Measurements from ENCODE around the gene PRDX4. TPM values are rescaled to one million over a fixed set of nuclear protein-coding genes. Genes with fewer than 3 reads are reported as not detected.

PRDX4 gene
- polyA plus RNA-seq: 10 to 100 TPM; 18.7 to 70.4 TPM

DNA sequence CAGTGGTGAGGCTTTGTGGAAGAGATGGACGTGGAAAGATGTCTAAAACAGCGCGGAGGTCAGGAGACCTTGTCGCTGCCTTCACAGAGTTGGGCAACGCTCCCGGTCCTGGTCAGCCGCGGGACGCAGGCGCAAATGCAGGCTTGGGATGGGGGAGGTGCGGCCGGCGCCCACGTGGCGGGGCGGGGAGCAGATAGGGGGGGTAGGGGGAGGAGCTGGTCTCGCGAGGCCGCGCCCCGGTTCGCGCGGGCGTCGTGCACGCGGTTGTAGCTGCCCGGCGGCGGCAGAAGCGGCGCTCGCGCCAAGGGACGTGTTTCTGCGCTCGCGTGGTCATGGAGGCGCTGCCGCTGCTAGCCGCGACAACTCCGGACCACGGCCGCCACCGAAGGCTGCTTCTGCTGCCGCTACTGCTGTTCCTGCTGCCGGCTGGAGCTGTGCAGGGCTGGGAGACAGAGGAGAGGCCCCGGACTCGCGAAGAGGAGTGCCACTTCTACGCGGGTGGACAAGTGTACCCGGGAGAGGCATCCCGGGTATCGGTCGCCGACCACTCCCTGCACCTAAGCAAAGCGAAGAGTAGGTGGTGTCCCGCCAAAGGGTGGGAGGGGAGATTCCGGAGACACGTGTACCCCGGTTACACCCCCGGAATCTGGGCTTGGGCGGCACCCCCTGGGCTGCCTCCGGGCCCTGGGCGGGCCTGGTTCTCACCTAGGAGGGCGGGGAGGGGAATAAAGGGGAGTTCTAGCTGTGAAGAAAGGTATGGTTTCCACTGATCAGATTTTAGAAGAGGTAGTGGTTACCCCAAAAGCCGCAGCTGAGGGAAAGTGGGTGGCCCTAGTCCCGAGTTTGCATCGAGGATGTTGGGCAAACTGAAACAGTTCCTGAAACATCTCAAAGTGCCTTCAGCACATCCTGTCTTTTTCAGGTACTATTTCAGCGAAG lies at the start of gene PRDX4:
Gene PRDX4 (plus strand): TSS at position 255 of the 939 bp plus-strand sequence. CDS start 78 bp downstream, at position 333.
- 0 to 20% methylated on average over 57 to 73 of the region's 73 CpGs for WGBS, 2 donors
- Histone ChIP-seq H3K27ac (ENCODE audit: low read depth in 2 of 2, low read length in 1 of 2) (peak within 1 kb of the TSS; percentile 88 to 89), H3K27me3 (ENCODE audit: control insufficient read depth in 1 of 2, insufficient read depth in 2 of 2, low read length in 2 of 2) (peaks cover 0 to 2% of the 10 kb centered on the region in 2 donors), H3K9me3 (ENCODE audit: control insufficient read depth in 2 of 2, insufficient read depth in 1 of 2, low read depth in 1 of 2, low read length in 1 of 2) (peaks cover 0 to 3% of the 10 kb centered on the region in 2 donors), H3K4me3 (ENCODE audit: low read depth in 1 of 2, low read length in 2 of 2) (peak within 1 kb of the TSS; percentile 51 to 68), H3K4me1 (ENCODE audit: control insufficient read depth in 2 of 2, insufficient read depth in 2 of 2, low read length in 1 of 2) (no peaks in the 10 kb centered on the region), H3K36me3 (ENCODE audit: control insufficient read depth in 2 of 2, insufficient read depth in 2 of 2, low read length in 1 of 2) (no peaks in the 10 kb centered on the region)

- H3K36me3 ChIP-seq (ENCODE audit: control insufficient read depth in 2 of 2, insufficient read depth in 2 of 2, low read length in 1 of 2): no peaks in the 10 kb centered on the region
- no peak overlapping the region for H3K4me3 ChIP-seq (ENCODE audit: low read depth in 1 of 2, low read length in 2 of 2)
- no peak overlapping the region for H3K27ac ChIP-seq (ENCODE audit: low read depth in 2 of 2, low read length in 1 of 2)
- no peaks in the 10 kb centered on the region for H3K27me3 ChIP-seq (ENCODE audit: control insufficient read depth in 1 of 2, insufficient read depth in 2 of 2, low read length in 2 of 2)
- no peaks in the 10 kb centered on the region for H3K4me1 ChIP-seq (ENCODE audit: control insufficient read depth in 2 of 2, insufficient read depth in 2 of 2, low read length in 1 of 2)
- WGBS, 2 donors: 79 to 84% methylated on average over 5 of the region's 5 CpGs
- H3K9me3 ChIP-seq (ENCODE audit: control insufficient read depth in 2 of 2, insufficient read depth in 1 of 2, low read depth in 1 of 2, low read length in 1 of 2): no peaks in the 10 kb centered on the region
Measured at GRCh38 chrX:23621621-23622265, 45.5 kb upstream of the PRDX4 start.

- WGBS, 2 donors: 79 to 86% methylated on average over 4 of the region's 4 CpGs
- Histone ChIP-seq H3K4me1 (ENCODE audit: control insufficient read depth in 2 of 2, insufficient read depth in 2 of 2, low read length in 1 of 2) (no peaks in the 10 kb centered on the region), H3K36me3 (ENCODE audit: control insufficient read depth in 2 of 2, insufficient read depth in 2 of 2, low read length in 1 of 2) (no peaks in the 10 kb centered on the region), H3K9me3 (ENCODE audit: control insufficient read depth in 2 of 2, insufficient read depth in 1 of 2, low read depth in 1 of 2, low read length in 1 of 2) (no peaks in the 10 kb centered on the region), H3K27ac (ENCODE audit: low read depth in 2 of 2, low read length in 1 of 2) (no peak overlapping the region), H3K4me3 (ENCODE audit: low read depth in 1 of 2, low read length in 2 of 2) (no peak overlapping the region), H3K27me3 (ENCODE audit: control insufficient read depth in 1 of 2, insufficient read depth in 2 of 2, low read length in 2 of 2) (no peaks in the 10 kb centered on the region)
Measured at GRCh38 chrX:23623797-23624196, 43.5 kb upstream of the PRDX4 start.

DNA sequence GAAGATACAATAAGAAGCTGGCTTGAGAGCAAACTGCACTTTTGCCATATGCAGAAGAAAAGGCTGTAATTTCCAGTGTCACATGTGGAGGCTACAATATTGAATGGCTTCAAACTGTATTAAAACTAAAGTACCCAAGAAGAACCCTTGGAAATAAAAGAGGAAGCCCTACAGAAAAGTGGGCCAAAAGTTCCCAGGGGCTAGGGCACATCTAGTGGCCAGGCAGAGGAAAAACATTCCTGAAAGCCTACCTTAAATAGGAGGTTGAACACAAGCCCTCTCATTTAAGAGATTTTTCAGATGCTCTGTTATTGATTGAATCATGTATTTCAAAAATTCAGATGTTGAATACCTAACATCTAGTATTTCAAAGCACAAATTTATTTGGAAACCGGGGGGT lies 40.6 kb upstream of the PRDX4 start:
- no peaks in the 10 kb centered on the region for H3K36me3 ChIP-seq (ENCODE audit: control insufficient read depth in 2 of 2, insufficient read depth in 2 of 2, low read length in 1 of 2)
- 54 to 68% methylated on average over 1 of the region's 1 CpG for WGBS, 2 donors
- H3K27me3 ChIP-seq (ENCODE audit: control insufficient read depth in 1 of 2, insufficient read depth in 2 of 2, low read length in 2 of 2): no peaks in the 10 kb centered on the region
- no peaks in the 10 kb centered on the region for H3K4me1 ChIP-seq (ENCODE audit: control insufficient read depth in 2 of 2, insufficient read depth in 2 of 2, low read length in 1 of 2)
- no peaks in the 10 kb centered on the region for H3K9me3 ChIP-seq (ENCODE audit: control insufficient read depth in 2 of 2, insufficient read depth in 1 of 2, low read depth in 1 of 2, low read length in 1 of 2)
- no peak overlapping the region for H3K27ac ChIP-seq (ENCODE audit: low read depth in 2 of 2, low read length in 1 of 2)
- no peak overlapping the region for H3K4me3 ChIP-seq (ENCODE audit: low read depth in 1 of 2, low read length in 2 of 2)

DNA sequence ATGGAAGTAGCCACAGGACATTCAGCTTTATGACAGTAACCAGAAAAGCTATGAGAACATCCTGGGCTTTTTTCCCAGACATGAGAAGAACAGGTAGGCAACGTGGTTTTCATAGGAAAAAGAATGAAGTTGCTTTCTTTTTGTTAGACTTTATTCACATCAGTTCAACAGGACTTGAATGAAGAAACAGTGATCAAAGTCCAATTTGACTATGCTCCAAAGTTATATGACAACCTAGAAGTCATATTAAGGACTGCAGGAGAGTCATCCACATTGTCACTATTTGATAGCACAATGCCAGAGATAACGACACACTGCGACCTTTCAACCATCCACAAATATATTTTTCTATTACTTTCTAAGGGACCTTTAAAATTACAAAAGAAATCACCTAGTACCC lies 39.2 kb upstream of the PRDX4 start:
- H3K4me1 ChIP-seq (ENCODE audit: control insufficient read depth in 2 of 2, insufficient read depth in 2 of 2, low read length in 1 of 2): no peaks in the 10 kb centered on the region
- no peaks in the 10 kb centered on the region for H3K9me3 ChIP-seq (ENCODE audit: control insufficient read depth in 2 of 2, insufficient read depth in 1 of 2, low read depth in 1 of 2, low read length in 1 of 2)

GRCh38 chrX:23631136-23631535 lies 36.2 kb upstream of the PRDX4 start:
- Histone ChIP-seq H3K9me3 (ENCODE audit: control insufficient read depth in 2 of 2, insufficient read depth in 1 of 2, low read depth in 1 of 2, low read length in 1 of 2) (no peaks in the 10 kb centered on the region), H3K36me3 (ENCODE audit: control insufficient read depth in 2 of 2, insufficient read depth in 2 of 2, low read length in 1 of 2) (no peaks in the 10 kb centered on the region), H3K27me3 (ENCODE audit: control insufficient read depth in 1 of 2, insufficient read depth in 2 of 2, low read length in 2 of 2) (peaks cover 0 to 4% of the 10 kb centered on the region in 2 donors), H3K4me1 (ENCODE audit: control insufficient read depth in 2 of 2, insufficient read depth in 2 of 2, low read length in 1 of 2) (no peaks in the 10 kb centered on the region), H3K27ac (ENCODE audit: low read depth in 2 of 2, low read length in 1 of 2) (no peak overlapping the region), H3K4me3 (ENCODE audit: low read depth in 1 of 2, low read length in 2 of 2) (no peak overlapping the region)
- 80 to 82% methylated on average over 4 of the region's 4 CpGs for WGBS, 2 donors

More for the DNA sequence above, 39.2 kb upstream of the PRDX4 start:
- peaks cover 0 to 4% of the 10 kb centered on the region in 2 donors for H3K27me3 ChIP-seq (ENCODE audit: control insufficient read depth in 1 of 2, insufficient read depth in 2 of 2, low read length in 2 of 2)
- 52 to 84% methylated on average over 3 of the region's 3 CpGs for WGBS, 2 donors
- no peaks in the 10 kb centered on the region for H3K36me3 ChIP-seq (ENCODE audit: control insufficient read depth in 2 of 2, insufficient read depth in 2 of 2, low read length in 1 of 2)
- no peak overlapping the region for H3K27ac ChIP-seq (ENCODE audit: low read depth in 2 of 2, low read length in 1 of 2)
- no peak overlapping the region for H3K4me3 ChIP-seq (ENCODE audit: low read depth in 1 of 2, low read length in 2 of 2)

- Histone ChIP-seq H3K4me1 (ENCODE audit: control insufficient read depth in 2 of 2, insufficient read depth in 2 of 2, low read length in 1 of 2) (no peaks in the 10 kb centered on the region), H3K4me3 (ENCODE audit: low read depth in 1 of 2, low read length in 2 of 2) (no peak overlapping the region), H3K9me3 (ENCODE audit: control insufficient read depth in 2 of 2, insufficient read depth in 1 of 2, low read depth in 1 of 2, low read length in 1 of 2) (no peaks in the 10 kb centered on the region), H3K36me3 (ENCODE audit: control insufficient read depth in 2 of 2, insufficient read depth in 2 of 2, low read length in 1 of 2) (no peaks in the 10 kb centered on the region), H3K27ac (ENCODE audit: low read depth in 2 of 2, low read length in 1 of 2) (no peak overlapping the region), H3K27me3 (ENCODE audit: control insufficient read depth in 1 of 2, insufficient read depth in 2 of 2, low read length in 2 of 2) (peaks cover 0 to 4% of the 10 kb centered on the region in 2 donors)
- 65 to 68% methylated on average over 3 of the region's 3 CpGs for WGBS, 2 donors
Measured at GRCh38 chrX:23633834-23634580, 33.3 kb upstream of the PRDX4 start.

- peaks cover 0 to 1% of the 10 kb centered on the region in 2 donors for H3K27me3 ChIP-seq (ENCODE audit: control insufficient read depth in 1 of 2, insufficient read depth in 2 of 2, low read length in 2 of 2)
- H3K9me3 ChIP-seq (ENCODE audit: control insufficient read depth in 2 of 2, insufficient read depth in 1 of 2, low read depth in 1 of 2, low read length in 1 of 2): no peaks in the 10 kb centered on the region
- H3K27ac ChIP-seq (ENCODE audit: low read depth in 2 of 2, low read length in 1 of 2): no peak overlapping the region
- H3K4me3 ChIP-seq (ENCODE audit: low read depth in 1 of 2, low read length in 2 of 2): no peak overlapping the region
- WGBS, 2 donors: 85 to 100% methylated on average over 4 of the region's 4 CpGs
- no peaks in the 10 kb centered on the region for H3K4me1 ChIP-seq (ENCODE audit: control insufficient read depth in 2 of 2, insufficient read depth in 2 of 2, low read length in 1 of 2)
- no peaks in the 10 kb centered on the region for H3K36me3 ChIP-seq (ENCODE audit: control insufficient read depth in 2 of 2, insufficient read depth in 2 of 2, low read length in 1 of 2)
Measured at GRCh38 chrX:23637187-23637586, 30.1 kb upstream of the PRDX4 start.

GRCh38 chrX:23643020-23643419 lies 24.3 kb upstream of the PRDX4 start:
- 64 to 91% methylated on average over 2 of the region's 2 CpGs for WGBS, 2 donors
- H3K4me1 ChIP-seq (ENCODE audit: control insufficient read depth in 2 of 2, insufficient read depth in 2 of 2, low read length in 1 of 2): no peaks in the 10 kb centered on the region
- H3K4me3 ChIP-seq (ENCODE audit: low read depth in 1 of 2, low read length in 2 of 2): no peak overlapping the region
- H3K27ac ChIP-seq (ENCODE audit: low read depth in 2 of 2, low read length in 1 of 2): no peak overlapping the region
- H3K27me3 ChIP-seq (ENCODE audit: control insufficient read depth in 1 of 2, insufficient read depth in 2 of 2, low read length in 2 of 2): no peaks in the 10 kb centered on the region
- no peaks in the 10 kb centered on the region for H3K36me3 ChIP-seq (ENCODE audit: control insufficient read depth in 2 of 2, insufficient read depth in 2 of 2, low read length in 1 of 2)
- H3K9me3 ChIP-seq (ENCODE audit: control insufficient read depth in 2 of 2, insufficient read depth in 1 of 2, low read depth in 1 of 2, low read length in 1 of 2): no peaks in the 10 kb centered on the region

Measured in esophagus (tissue), 2 donors.